GM23248 (cell line): ENCODE data around the gene CNIH3. TPM values are rescaled to one million over a fixed set of nuclear protein-coding genes. Genes with fewer than 3 reads are reported as not detected.
A peak's percentile ranks its signal among the peaks of the same experiment; 100 is the strongest.

Experiments
- DNase-seq: peaks from one replicate; pipeline ENCODE4 v3.0.0-alpha.2; 2015
- H2AFZ ChIP-seq: fragments of 200-600 bp; sonication (generic); 2 replicates; pipeline ENCODE4 v1.6.1; 2016; ENCODE audit warnings: antibody characterized with exemption
- H3F3A ChIP-seq: fragments of 200-600 bp; sonication (generic); 2 replicates; pipeline ENCODE4 v1.6.1; 2016; ENCODE audit warnings: mild to moderate bottlenecking, antibody characterized with exemption, mixed run types; ENCODE audit not compliant: insufficient read depth
- H3K27ac ChIP-seq: fragments of 200-600 bp; sonication (generic); 2 replicates; pipeline ENCODE4 v1.5.1; 2016; ENCODE audit warnings: mild to moderate bottlenecking
- H3K27me3 ChIP-seq: fragments of 200-600 bp; sonication (generic); replicated peaks from 2 replicates; pipeline ENCODE4 v1.6.1; 2016; ENCODE audit warnings: mild to moderate bottlenecking; ENCODE audit not compliant: insufficient read depth
- H3K36me3 ChIP-seq: fragments of 200-600 bp; sonication (generic); 2 replicates; pipeline ENCODE4 v1.6.1; 2016; ENCODE audit warnings: low read depth, mild to moderate bottlenecking
- H3K4me1 ChIP-seq: fragments of 200-600 bp; sonication (generic); 2 replicates; pipeline ENCODE4 v1.6.1; 2016; ENCODE audit warnings: mild to moderate bottlenecking; ENCODE audit not compliant: insufficient read depth
- H3K4me2 ChIP-seq: fragments of 200-600 bp; sonication (generic); one replicate; pipeline ENCODE4 v1.6.1; 2016; ENCODE audit warnings: mild to moderate bottlenecking; ENCODE audit not compliant: unreplicated experiment
- H3K4me3 ChIP-seq: fragments of 200-600 bp; sonication (generic); 2 replicates; pipeline ENCODE4 v1.5.1; 2016; ENCODE audit warnings: mild to moderate bottlenecking
- H3K79me2 ChIP-seq: fragments of 200-600 bp; sonication (generic); 2 replicates; pipeline ENCODE4 v1.6.1; 2016; ENCODE audit warnings: mild to moderate bottlenecking; ENCODE audit not compliant: insufficient read depth
- H3K9ac ChIP-seq: fragments of 200-600 bp; sonication (generic); 2 replicates; pipeline ENCODE4 v1.6.1; 2016; ENCODE audit warnings: mild to moderate bottlenecking
- H3K9me2 ChIP-seq: fragments of 200-600 bp; sonication (generic); 2 replicates; pipeline ENCODE4 v1.6.1; 2016; ENCODE audit warnings: mixed run types, mild to moderate bottlenecking, moderate library complexity; ENCODE audit not compliant: insufficient read depth
- H3K9me3 ChIP-seq: fragments of 200-600 bp; sonication (generic); one replicate; pipeline ENCODE4 v1.6.1; 2017; ENCODE audit warnings: low read depth
- H4K20me1 ChIP-seq: fragments of 200-600 bp; sonication (generic); 2 replicates; pipeline ENCODE4 v1.6.0; 2016; ENCODE audit not compliant: insufficient read depth
- EZH2 ChIP-seq: fragments of 200-600 bp; sonication (generic); IDR thresholded peaks from 2 replicates; pipeline ENCODE4 v1.6.1; 2018; ENCODE audit warnings: antibody characterized with exemption, mild to moderate bottlenecking; ENCODE audit not compliant: insufficient read depth, poor library complexity, severe bottlenecking
- EZH2phosphoT487 ChIP-seq: fragments of 200-600 bp; sonication (generic); IDR thresholded peaks from 2 replicates; pipeline ENCODE4 v1.6.1; 2018; ENCODE audit warnings: antibody characterized with exemption, moderate library complexity, mild to moderate bottlenecking, low read depth; ENCODE audit not compliant: insufficient read depth
- WGBS, 2 experiments: methylation state at CpG; one replicate each; pipeline ENCODE4 v1.1.6; 2015 to 2017; ENCODE audit warnings: low lambda C conversion rate in 2 of 2, low coverage in 1 of 2; ENCODE audit errors: missing lambda C conversion rate in 2 of 2; 5-methylcytosine and 5-hydroxymethylcytosine counted together
- in situ Hi-C: fragments of 300-500 bp; cut with MboI; formaldehyde crosslinking; loops from 2 replicates; pipeline ENCODE4 v1.15.0; 2020
- polyA plus RNA-seq: library from polyadenylated mRNA; unstranded; fragments of >200 nt; fragmentation: Nextera tagmentation; extraction: Ambion mirVana; gene quantifications from 2 replicates; pipeline ENCODE4 v1.2.1, GENCODE V29; 2016
- total RNA-seq: library from RNA; depleted of rRNA; stranded (reverse); fragments of >200 nt; shearing (Covaris generic); gene quantifications from 2 replicates; pipeline ENCODE4 v1.2.3, GENCODE V29; 2014

CNIH3 gene
- total and polyA plus RNA-seq, 2 experiments from 2014 or later = 4.7 to 6.4 TPM

- no peaks in the 10 kb centered on the region for H3K9me2 ChIP-seq
- H2AFZ ChIP-seq = peak overlapping the region; percentile 58
- peak overlapping the region; percentile 64 for H3K9ac ChIP-seq
- H3K4me2 ChIP-seq = peak overlapping the region; percentile 60
- peaks cover 34% of the 10 kb centered on the region for H3F3A ChIP-seq
- H3K79me2 ChIP-seq = no peaks in the 10 kb centered on the region
- WGBS, 2 experiments = 12 to 14% methylated on average over 6 of the region's 6 CpGs
- peaks cover 38% of the 10 kb centered on the region for H3K4me1 ChIP-seq
- no peaks in the 10 kb centered on the region for H4K20me1 ChIP-seq
- peak overlapping the region; percentile 86 for H3K27ac ChIP-seq
- no peak for TF ChIP-seq EZH2
- 0 out of 2 replicates have a peak, but pooled peaks have one; percentile 53 for TF ChIP-seq EZH2phosphoT487
- no peak overlapping the region for H3K4me3 ChIP-seq
- in situ Hi-C loops = no loop called here
- peak; percentile 82 for DNase-seq
- H3K9me3 ChIP-seq = no peaks in the 10 kb centered on the region
- no peaks in the 10 kb centered on the region for H3K27me3 ChIP-seq
- no peaks in the 10 kb centered on the region for H3K36me3 ChIP-seq
These were observed 111.5 kb downstream of the CNIH3 start for GRCh38 chr1:224727351-224728289.

GRCh38 chr1:224730540-224730939 lies 114.4 kb downstream of the CNIH3 start:
- no peak for TF ChIP-seq EZH2
- no peak for TF ChIP-seq EZH2phosphoT487
- Histone ChIP-seq H3K27ac (peak overlapping the region; percentile 57), H3K4me1 (peaks cover 50% of the 10 kb centered on the region), H3K4me3 (no peak overlapping the region), H3K36me3 (no peaks in the 10 kb centered on the region), H3K9me3 (no peaks in the 10 kb centered on the region), H4K20me1 (no peaks in the 10 kb centered on the region), H3K9ac (0 out of 2 replicates have a peak overlapping the region, but pooled peaks have one; percentile 23), H2AFZ (no peak overlapping the region), H3K27me3 (no peaks in the 10 kb centered on the region), H3K4me2 (peak overlapping the region; percentile 50), H3K79me2 (no peaks in the 10 kb centered on the region), H3F3A (peaks cover 40% of the 10 kb centered on the region), H3K9me2 (no peaks in the 10 kb centered on the region)
- in situ Hi-C loops = no loop called here
- 32 to 33% methylated on average over 1 of the region's 1 CpG for WGBS, 2 experiments
- DNase-seq = peak; percentile 50

GRCh38 chr1:224730965-224731364 lies 114.8 kb downstream of the CNIH3 start:
- H3K9me2 ChIP-seq = no peaks in the 10 kb centered on the region
- H3K27ac ChIP-seq = peak overlapping the region; percentile 57
- H3K27me3 ChIP-seq = no peaks in the 10 kb centered on the region
- H3F3A ChIP-seq = peaks cover 40% of the 10 kb centered on the region
- no peak overlapping the region for H3K4me3 ChIP-seq
- H3K4me1 ChIP-seq = peaks cover 46% of the 10 kb centered on the region
- H3K36me3 ChIP-seq = no peaks in the 10 kb centered on the region
- no peaks in the 10 kb centered on the region for H3K9me3 ChIP-seq
- no peak for TF ChIP-seq EZH2
- no peak for TF ChIP-seq EZH2phosphoT487
- DNase-seq = peak; percentile 61
- peak overlapping the region; percentile 50 for H3K4me2 ChIP-seq
- H2AFZ ChIP-seq = no peak overlapping the region
- no peaks in the 10 kb centered on the region for H3K79me2 ChIP-seq
- in situ Hi-C loops = no loop called here
- no peaks in the 10 kb centered on the region for H4K20me1 ChIP-seq
- H3K9ac ChIP-seq = 0 out of 2 replicates have a peak overlapping the region, but pooled peaks have one; percentile 23

GRCh38 chr1:224731633-224732032 lies 115.5 kb downstream of the CNIH3 start:
- no peaks in the 10 kb centered on the region for H3K27me3 ChIP-seq
- H4K20me1 ChIP-seq = no peaks in the 10 kb centered on the region
- no peak overlapping the region for H3K9ac ChIP-seq
- H3K36me3 ChIP-seq = no peaks in the 10 kb centered on the region
- TF ChIP-seq EZH2phosphoT487 (no peak), EZH2 (no peak)
- H3K4me3 ChIP-seq = no peak overlapping the region
- H3K27ac ChIP-seq = 0 out of 2 replicates have a peak overlapping the region, but pooled peaks have one; percentile 57
- peaks cover 44% of the 10 kb centered on the region for H3K4me1 ChIP-seq
- no peak for DNase-seq
- WGBS, 2 experiments = 55 to 62% methylated on average over 3 of the region's 3 CpGs
- peaks cover 40% of the 10 kb centered on the region for H3F3A ChIP-seq
- no peaks in the 10 kb centered on the region for H3K9me2 ChIP-seq
- in situ Hi-C loops = no loop called here
- no peaks in the 10 kb centered on the region for H3K79me2 ChIP-seq
- H3K9me3 ChIP-seq = no peaks in the 10 kb centered on the region
- no peak overlapping the region for H2AFZ ChIP-seq
- H3K4me2 ChIP-seq = no peak overlapping the region
